PC-3 (cell line): Measurements from ENCODE around the gene PFKFB1. TPM values are rescaled to one million over a fixed set of nuclear protein-coding genes. Genes with fewer than 3 reads are reported as not detected.

Experiments used
- ATAC-seq: fragments of 200-7000 bp; cut with Tn5 transposase; 2 replicates; pipeline ENCODE4 v1.9.1; 2020; ENCODE audit warnings: mild to moderate bottlenecking, moderate library complexity
- BruUV-seq: library from RNA; stranded (reverse); fragments of 400-500 nt; replicated peaks from 2 replicates; lab custom pipeline; 2021; lab: Mats Ljungman, UMichigan
- CTCF ChIA-PET: fragments of 300-600 bp; sonication (Branson Sonifier 250); formaldehyde crosslinking; loops from one replicate; lab custom pipeline; 2022; ENCODE audit warnings: antibody characterized with exemption; lab: Charles Lee
- POLR2A ChIA-PET: fragments of 300-600 bp; sonication (Branson Sonifier 250); formaldehyde crosslinking; loops from one replicate; lab custom pipeline; 2022; ENCODE audit warnings: antibody characterized with exemption; ENCODE audit not compliant: unreplicated experiment; lab: Charles Lee
- DNase-seq: peaks from one replicate; pipeline ENCODE4 v3.0.0-alpha.2; 2015
- H2AFZ ChIP-seq: fragments of 300-600 bp; sonication (generic); 2 replicates; pipeline ENCODE4 v1.6.0; 2016; ENCODE audit warnings: antibody characterized with exemption, low read length
- H3F3A ChIP-seq: fragments of 300-600 bp; sonication (generic); one replicate; pipeline ENCODE4 v1.6.0; 2017; ENCODE audit warnings: antibody characterized with exemption, low read length, control low read depth, mild to moderate bottlenecking; ENCODE audit not compliant: unreplicated experiment
- H3K27ac ChIP-seq: fragments of 300-600 bp; sonication (generic); 2 replicates; pipeline ENCODE4 v1.5.1; 2016; ENCODE audit warnings: mild to moderate bottlenecking, low read length
- H3K27me3 ChIP-seq: fragments of 300-600 bp; sonication (generic); 2 replicates; pipeline ENCODE4 v1.6.1; 2016; ENCODE audit warnings: low read length, mixed read lengths
- H3K36me3 ChIP-seq: fragments of 300-600 bp; sonication (generic); 2 replicates; pipeline ENCODE4 v1.6.1; 2016; ENCODE audit warnings: low read depth, mixed run types, low read length, mixed read lengths
- H3K4me1 ChIP-seq: fragments of 300-600 bp; sonication (generic); 2 replicates; pipeline ENCODE4 v1.5.1; 2016; ENCODE audit warnings: low read length; ENCODE audit not compliant: insufficient read depth
- H3K4me2 ChIP-seq: fragments of 300-600 bp; sonication (generic); 2 replicates; pipeline ENCODE4 v1.6.0; 2016; ENCODE audit warnings: low read length
- H3K4me3 ChIP-seq: fragments of 300-600 bp; sonication (generic); 2 replicates; pipeline ENCODE4 v1.5.1; 2016; ENCODE audit warnings: mild to moderate bottlenecking, low read length, mixed read lengths
- H3K79me2 ChIP-seq: fragments of 300-600 bp; sonication (generic); 2 replicates; pipeline ENCODE4 v1.6.1; 2017; ENCODE audit warnings: low read length, mixed read lengths
- H3K9ac ChIP-seq: fragments of 300-600 bp; sonication (generic); 2 replicates; pipeline ENCODE4 v1.6.0; 2016; ENCODE audit warnings: mild to moderate bottlenecking, low read length
- H3K9me2 ChIP-seq: fragments of 300-600 bp; sonication (generic); replicated peaks from 2 replicates; pipeline ENCODE4 v1.6.1; 2016; ENCODE audit warnings: mixed run types, low read length, mixed read lengths
- H3K9me3 ChIP-seq: fragments of 300-600 bp; sonication (generic); 2 replicates; pipeline ENCODE4 v1.6.1; 2016; ENCODE audit warnings: low read length, mixed read lengths
- H4K20me1 ChIP-seq: fragments of 300-600 bp; sonication (generic); 2 replicates; pipeline ENCODE4 v1.6.1; 2016; ENCODE audit warnings: low read length, mixed read lengths
- EZH2 ChIP-seq: fragments of 300-600 bp; sonication (generic); IDR thresholded peaks from one replicate; pipeline ENCODE4 v1.6.1; 2017; ENCODE audit warnings: antibody characterized with exemption, mild to moderate bottlenecking, low read length; ENCODE audit not compliant: unreplicated experiment
- EZH2phosphoT487 ChIP-seq: fragments of 300-600 bp; sonication (generic); IDR thresholded peaks from 2 replicates; pipeline ENCODE4 v1.6.1; 2018; ENCODE audit warnings: mild to moderate bottlenecking, antibody characterized with exemption, low read length, borderline replicate concordance
- intact Hi-C: fragments of 100-400 bp; cut with micrococcal nuclease; formaldehyde crosslinking; loops from 2 replicates; pipeline ENCODE4 v1.9.0; 2023
- total RNA-seq: library from RNA; depleted of rRNA; stranded (reverse); fragments of >200 nt; gene quantifications from 2 replicates; pipeline ENCODE4 v1.2.3, GENCODE V29; 2014
- TF ChIP-seq, protein P1 (sequence below): fragments of 300-600 bp; sonication (generic); conservative IDR thresholded peaks from 2 replicates; pipeline ENCODE4 v1.5.1; 2017; ENCODE audit warnings: antibody characterized with exemption, low read depth, mild to moderate bottlenecking, low read length

The PFKFB1 gene
- total RNA-seq, 1 experiment from 2014 or later: 0.22 TPM

DNA sequence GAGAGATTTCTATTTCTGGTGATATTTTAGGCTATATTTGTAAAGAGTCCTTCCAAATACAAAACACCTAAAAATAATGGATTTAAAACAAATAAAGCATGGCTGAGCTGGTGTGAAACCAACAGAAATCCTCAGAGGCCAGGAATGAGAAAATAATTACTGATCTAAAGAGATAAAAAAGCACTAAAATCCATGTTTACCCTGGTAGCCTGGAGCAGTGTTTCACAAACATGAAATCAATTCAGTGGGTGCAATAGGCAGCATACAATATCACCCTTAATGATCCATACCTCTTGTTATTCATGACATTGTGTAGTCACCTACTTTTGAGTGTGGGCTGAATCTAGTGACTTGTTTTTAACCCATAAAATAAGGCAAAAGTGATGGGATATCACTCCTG is 14.6 kb downstream of the PFKFB1 start:
- H3K36me3 ChIP-seq: no peaks in the 10 kb centered on the region
- no peak overlapping the region for H2AFZ ChIP-seq
- 0 out of 2 replicates have a peak, but pooled peaks cover 5% of the 10 kb centered on the region for H3K9me2 ChIP-seq
- no peak for DNase-seq
- no peaks in the 10 kb centered on the region for H3K79me2 ChIP-seq
- CTCF ChIA-PET: no interaction called here
- TF ChIP-seq, protein P1, sequence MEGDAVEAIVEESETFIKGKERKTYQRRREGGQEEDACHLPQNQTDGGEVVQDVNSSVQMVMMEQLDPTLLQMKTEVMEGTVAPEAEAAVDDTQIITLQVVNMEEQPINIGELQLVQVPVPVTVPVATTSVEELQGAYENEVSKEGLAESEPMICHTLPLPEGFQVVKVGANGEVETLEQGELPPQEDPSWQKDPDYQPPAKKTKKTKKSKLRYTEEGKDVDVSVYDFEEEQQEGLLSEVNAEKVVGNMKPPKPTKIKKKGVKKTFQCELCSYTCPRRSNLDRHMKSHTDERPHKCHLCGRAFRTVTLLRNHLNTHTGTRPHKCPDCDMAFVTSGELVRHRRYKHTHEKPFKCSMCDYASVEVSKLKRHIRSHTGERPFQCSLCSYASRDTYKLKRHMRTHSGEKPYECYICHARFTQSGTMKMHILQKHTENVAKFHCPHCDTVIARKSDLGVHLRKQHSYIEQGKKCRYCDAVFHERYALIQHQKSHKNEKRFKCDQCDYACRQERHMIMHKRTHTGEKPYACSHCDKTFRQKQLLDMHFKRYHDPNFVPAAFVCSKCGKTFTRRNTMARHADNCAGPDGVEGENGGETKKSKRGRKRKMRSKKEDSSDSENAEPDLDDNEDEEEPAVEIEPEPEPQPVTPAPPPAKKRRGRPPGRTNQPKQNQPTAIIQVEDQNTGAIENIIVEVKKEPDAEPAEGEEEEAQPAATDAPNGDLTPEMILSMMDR: no peak
- H3K27me3 ChIP-seq: no peaks in the 10 kb centered on the region
- peaks cover 15% of the 10 kb centered on the region for H3K4me1 ChIP-seq
- no peak overlapping the region for H3K4me2 ChIP-seq
- H3K27ac ChIP-seq: peak overlapping the region; percentile 61
- peak overlapping the region; percentile 16; the same call in 1 of the 2 replicates for H3K9ac ChIP-seq
- POLR2A ChIA-PET: no interaction called here
- H3K4me3 ChIP-seq: no peak overlapping the region
- no peak for ATAC-seq
- H4K20me1 ChIP-seq: no peaks in the 10 kb centered on the region
- H3K9me3 ChIP-seq: no peaks in the 10 kb centered on the region
- no peaks in the 10 kb centered on the region for H3F3A ChIP-seq
- no TSS peak for BruUV-seq
- intact Hi-C loops: no loop called here

DNA sequence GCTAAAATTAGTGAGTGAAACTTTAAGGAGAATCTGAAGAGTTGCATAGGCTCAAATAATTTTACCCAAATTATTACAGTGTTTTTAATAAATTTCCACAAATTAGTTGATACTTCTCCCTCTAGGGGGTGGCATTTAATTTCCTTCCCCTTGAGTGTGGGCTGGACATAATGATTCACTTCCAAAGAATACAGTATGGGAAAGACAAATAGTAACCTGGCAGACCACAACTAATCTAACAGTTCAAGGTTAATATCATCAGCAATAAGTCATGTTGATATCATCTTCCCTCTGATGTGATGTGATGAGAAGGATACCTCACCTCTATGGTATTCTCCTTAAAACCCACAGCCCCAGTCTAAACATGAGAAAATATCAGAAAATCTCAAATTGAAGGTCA is 15.5 kb downstream of the PFKFB1 start:
- Histone ChIP-seq H3K4me1 (peaks cover 15% of the 10 kb centered on the region), H3F3A (no peaks in the 10 kb centered on the region), H3K27ac (peak overlapping the region; percentile 61), H3K9me3 (no peaks in the 10 kb centered on the region), H3K27me3 (no peaks in the 10 kb centered on the region), H3K36me3 (no peaks in the 10 kb centered on the region), H3K79me2 (no peaks in the 10 kb centered on the region), H3K9me2 (0 out of 2 replicates have a peak, but pooled peaks cover 5% of the 10 kb centered on the region), H3K4me2 (peak overlapping the region; percentile 20; the same call in 1 of the 2 replicates), H3K4me3 (no peak overlapping the region), H4K20me1 (no peaks in the 10 kb centered on the region), H3K9ac (0 out of 2 replicates have a peak overlapping the region, but pooled peaks have one; percentile 16), H2AFZ (no peak overlapping the region)
- TF ChIP-seq EZH2 (no peak), EZH2phosphoT487 (no peak)
- TF ChIP-seq, protein P1: peak; percentile 63
- POLR2A ChIA-PET: no interaction called here
- BruUV-seq: no TSS peak
- intact Hi-C loops: loop anchor here (1.0 kb wide), 2 partner anchors 33 to 79 kb away; no protein-coding TSS in a partner anchor
- peak; percentile 95 for ATAC-seq
- CTCF ChIA-PET: no interaction called here
- DNase-seq: peak; percentile 79

GRCh38 chrX:54977387-54977786 is 16.6 kb downstream of the PFKFB1 start:
- POLR2A ChIA-PET: no interaction called here
- Histone ChIP-seq H3K4me2 (no peak overlapping the region), H2AFZ (no peak overlapping the region), H3K36me3 (no peaks in the 10 kb centered on the region), H3K9me2 (0 out of 2 replicates have a peak, but pooled peaks cover 5% of the 10 kb centered on the region), H3K9me3 (no peaks in the 10 kb centered on the region), H4K20me1 (no peaks in the 10 kb centered on the region), H3K27ac (no peak overlapping the region), H3K79me2 (no peaks in the 10 kb centered on the region), H3K9ac (no peak overlapping the region), H3K27me3 (no peaks in the 10 kb centered on the region), H3K4me3 (no peak overlapping the region), H3F3A (no peaks in the 10 kb centered on the region), H3K4me1 (peaks cover 15% of the 10 kb centered on the region)
- intact Hi-C loops: no loop called here
- CTCF ChIA-PET: no interaction called here
- TF ChIP-seq, protein P1: no peak
- TF ChIP-seq EZH2phosphoT487 (no peak), EZH2 (no peak)
- BruUV-seq: no TSS peak
- ATAC-seq (no peak), DNase-seq (no peak)
